ENCODE data around the gene RASAL2. TPM values are rescaled to one million over a fixed set of nuclear protein-coding genes. Genes with fewer than 3 reads are reported as not detected.
"Not testable (repeated sequence)": the region's sequence is repeated elsewhere in the genome, so short reads cannot be mapped to it uniquely, and the experiment has no call there.

The RASAL2 gene
- total and polyA plus RNA-seq, 2 donors (not counting 1 experiment from before 2014, with no cell fraction given): 0.12 TPM; not detected in 1

DNA sequence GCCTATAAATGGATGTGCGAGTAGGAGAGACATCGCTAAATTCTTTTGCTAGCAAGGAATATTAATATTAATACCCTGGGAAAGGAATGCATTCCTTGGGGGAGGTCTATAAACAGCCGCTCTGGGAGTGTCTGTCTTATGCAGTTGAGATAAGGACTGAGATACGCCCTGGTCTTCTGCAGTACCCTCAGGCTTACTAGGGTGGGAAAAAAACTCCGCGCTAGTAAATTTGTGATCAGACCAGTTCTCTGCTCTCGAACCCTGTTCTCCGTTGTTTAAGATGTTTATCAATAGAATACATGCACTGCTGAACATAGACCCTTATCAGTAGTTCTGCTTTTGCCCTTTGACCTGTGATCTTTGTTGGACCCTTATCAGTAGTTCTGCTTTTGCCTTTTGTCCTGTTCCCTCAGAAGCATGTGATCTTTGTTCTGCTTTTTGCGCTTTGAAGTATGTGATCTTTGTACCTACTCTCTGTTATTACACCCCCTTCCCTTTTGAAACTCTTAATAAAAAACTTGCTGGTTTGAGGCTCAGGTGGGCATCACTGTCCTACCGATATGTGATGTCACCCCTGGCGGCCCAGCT, 114.5 kb downstream of the RASAL2 start:
- H3K27ac ChIP-seq (ENCODE audit: low read length in 2 of 2); ATAC-seq (ENCODE audit: low read depth); H3K4me3 ChIP-seq (ENCODE audit: control extremely low read depth in 1 of 5, extremely low read depth in 1 of 5, insufficient read depth in 1 of 5, low read depth in 2 of 5, low read length in 4 of 5); H3K79me2 ChIP-seq (ENCODE audit: control insufficient read depth, insufficient read depth, low read length); POLR2A ChIA-PET; DNase-seq; H3K27me3 Mint-ChIP-seq; H4K20me1 ChIP-seq (ENCODE audit: control insufficient read depth, insufficient read depth, low read length, poor library complexity, severe bottlenecking); CTCF ChIA-PET; H3K4me3 Mint-ChIP-seq; intact Hi-C loops (cut with micrococcal nuclease); H3K27me3 ChIP-seq (replicated peaks in 1 of 4; ENCODE audit: control extremely low read depth in 1 of 4, control insufficient read depth in 3 of 4, insufficient read depth in 4 of 4, low read length in 3 of 4); H3K9ac ChIP-seq (ENCODE audit: low read length); H2AFZ ChIP-seq (ENCODE audit: insufficient read depth, low read depth, low read length, poor library complexity, severe bottlenecking); H3K4me1 ChIP-seq (ENCODE audit: control insufficient read depth in 2 of 2, insufficient read depth in 2 of 2, low read length in 2 of 2); H3K4me2 ChIP-seq (replicated peaks; ENCODE audit: low read depth, low read length, poor library complexity, severe bottlenecking); H3K27ac Mint-ChIP-seq; H3K4me1 Mint-ChIP-seq; H3K36me3 ChIP-seq (replicated peaks in 1 of 2; ENCODE audit: control extremely low read depth in 1 of 2, control insufficient read depth in 1 of 2, extremely low read depth in 1 of 2, insufficient read depth in 2 of 2, low read length in 1 of 2): not testable (repeated sequence)
- peaks cover 0 to 12% (median 12%) of the 10 kb centered on the region in 3 donors for H3K9me3 ChIP-seq (ENCODE audit: control extremely low read depth in 1 of 3, control insufficient read depth in 2 of 3, insufficient read depth in 1 of 3, low read length in 2 of 3)
- peaks cover 22% of the 10 kb centered on the region for H3K9me3 Mint-ChIP-seq (ENCODE audit: insufficient read depth)
- no CpG with 5 or more reads among the region's 11 CpGs for WGBS (ENCODE audit: insufficient coverage)

DNA sequence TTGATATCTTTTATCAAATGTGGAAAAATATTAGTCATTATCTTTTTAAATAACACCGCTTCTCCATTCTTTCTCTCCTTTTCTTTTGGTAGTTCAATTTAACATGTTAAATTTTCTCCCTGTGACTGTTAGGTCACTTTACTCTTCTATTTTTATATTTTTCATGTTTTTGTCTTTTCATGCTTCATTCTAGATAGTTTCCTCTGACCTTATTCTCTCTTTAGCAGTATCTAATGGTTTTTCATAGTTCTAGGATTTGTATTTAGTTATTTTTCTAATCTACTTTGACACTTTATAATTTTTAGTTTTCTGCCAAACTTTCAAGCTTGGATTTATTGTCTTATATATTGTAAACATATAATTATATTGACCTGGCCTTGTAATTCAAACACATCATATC, 116.0 kb downstream of the RASAL2 start:
- Histone ChIP-seq H2AFZ (ENCODE audit: insufficient read depth, low read depth, low read length, poor library complexity, severe bottlenecking) (no peak overlapping the region), H3K27me3 (replicated peaks in 1 of 4; ENCODE audit: control extremely low read depth in 1 of 4, control insufficient read depth in 3 of 4, insufficient read depth in 4 of 4, low read length in 3 of 4) (no peaks in the 10 kb centered on the region), H3K79me2 (ENCODE audit: control insufficient read depth, insufficient read depth, low read length) (no peaks in the 10 kb centered on the region), H3K27ac (ENCODE audit: low read length in 2 of 2) (no peak overlapping the region), H3K4me1 (ENCODE audit: control insufficient read depth in 2 of 2, insufficient read depth in 2 of 2, low read length in 2 of 2) (no peaks in the 10 kb centered on the region), H3K36me3 (replicated peaks in 1 of 2; ENCODE audit: control extremely low read depth in 1 of 2, control insufficient read depth in 1 of 2, extremely low read depth in 1 of 2, insufficient read depth in 2 of 2, low read length in 1 of 2) (no peaks in the 10 kb centered on the region), H3K9ac (ENCODE audit: low read length) (no peak overlapping the region), H4K20me1 (ENCODE audit: control insufficient read depth, insufficient read depth, low read length, poor library complexity, severe bottlenecking) (no peaks in the 10 kb centered on the region), H3K4me2 (replicated peaks; ENCODE audit: low read depth, low read length, poor library complexity, severe bottlenecking) (no peak overlapping the region), H3K9me3 (ENCODE audit: control extremely low read depth in 1 of 3, control insufficient read depth in 2 of 3, insufficient read depth in 1 of 3, low read length in 2 of 3) (peaks cover 0 to 12% (median 12%) of the 10 kb centered on the region in 3 donors), H3K4me3 (ENCODE audit: control extremely low read depth in 1 of 5, extremely low read depth in 1 of 5, insufficient read depth in 1 of 5, low read depth in 2 of 5, low read length in 4 of 5) (no peak overlapping the region)
- intact Hi-C loops (cut with micrococcal nuclease): no loop called here
- Mint-ChIP-seq H3K9me3 (ENCODE audit: insufficient read depth) (peaks cover 22% of the 10 kb centered on the region), H3K4me1 (no peaks in the 10 kb centered on the region), H3K27me3 (no peaks in the 10 kb centered on the region), H3K27ac (no peak overlapping the region), H3K4me3 (no peak overlapping the region)
- no peak for DNase-seq
- no peak for TF ChIP-seq CTCF (IDR thresholded peaks at IDR 0.05)
- no peak for TF ChIP-seq EZH2 (IDR thresholded peaks at IDR 0.05; ENCODE audit: borderline replicate concordance, insufficient read depth, low read depth, low read length, poor library complexity, severe bottlenecking)
- no CpG with 5 or more reads among the region's 1 CpG for WGBS (ENCODE audit: insufficient coverage)
- ChIA-PET CTCF (no interaction called here), POLR2A (no interaction called here)
- ATAC-seq (ENCODE audit: low read depth): no peak
